IMR-90 (cell line): ENCODE data around the gene ITGB4. TPM values are rescaled to one million over a fixed set of nuclear protein-coding genes. Genes with fewer than 3 reads are reported as not detected.

Experiments used
- ATAC-seq: fragments of 200-7000 bp; cut with Tn5 transposase; 2 replicates; pipeline ENCODE4 v1.9.1; 2020; ENCODE audit warnings: low read depth, mild to moderate bottlenecking, moderate library complexity
- BruUV-seq: library from RNA; stranded (reverse); fragments of 400-500 nt; replicated peaks from 2 replicates; lab custom pipeline; 2021; lab: Mats Ljungman, UMichigan
- CTCF ChIA-PET: fragments of 300-600 bp; formaldehyde crosslinking; extraction: SDS; loops from one replicate; lab custom pipeline; 2021; ENCODE audit warnings: antibody characterized with exemption; lab: Yijun Ruan, JAX
- POLR2A ChIA-PET: fragments of 300-600 bp; sonication (Branson Sonifier 250); formaldehyde crosslinking; loops from one replicate; lab custom pipeline; 2022; ENCODE audit warnings: antibody characterized with exemption; ENCODE audit not compliant: unreplicated experiment; lab: Charles Lee
- DNase-seq: peaks from one replicate; pipeline ENCODE4 v3.0.0; 2013
- H2AFZ ChIP-seq: replicated peaks from 2 replicates; pipeline ENCODE3; 2013; ENCODE audit warnings: low read length, mild to moderate bottlenecking; ENCODE audit not compliant: poor library complexity
- H2AK5ac ChIP-seq: 2 replicates; pipeline ENCODE4 v1.6.1; 2013; ENCODE audit warnings: low read depth, low read length, inconsistent platforms
- H2AK9ac ChIP-seq: replicated peaks from 2 replicates; pipeline ENCODE3; 2013; ENCODE audit warnings: mild to moderate bottlenecking, low read depth, low read length, moderate library complexity; ENCODE audit not compliant: poor library complexity
- H2BK120ac ChIP-seq: 2 replicates; pipeline ENCODE4 v1.6.1; 2013; ENCODE audit warnings: low read depth, low read length, inconsistent platforms
- H2BK15ac ChIP-seq: 3 replicates; pipeline ENCODE4 v1.6.1; 2013; ENCODE audit warnings: low read depth, low read length, inconsistent platforms
- H2BK20ac ChIP-seq: 2 replicates; pipeline ENCODE4 v1.6.1; 2013; ENCODE audit warnings: low read depth, mild to moderate bottlenecking, inconsistent platforms, low read length, moderate library complexity
- H2BK5ac ChIP-seq: 2 replicates; pipeline ENCODE4 v1.6.1; 2013; ENCODE audit warnings: mild to moderate bottlenecking, low read depth, low read length, inconsistent platforms; ENCODE audit not compliant: poor library complexity, severe bottlenecking
- H3K14ac ChIP-seq: replicated peaks from 2 replicates; pipeline ENCODE4 v1.6.1; 2013; ENCODE audit warnings: low read depth, low read length, inconsistent platforms
- H3K18ac ChIP-seq: 2 replicates; pipeline ENCODE4 v1.6.1; 2013; ENCODE audit warnings: low read depth, low read length, control low read depth
- H3K23ac ChIP-seq: 2 replicates; pipeline ENCODE4 v1.6.1; 2013; ENCODE audit warnings: low read depth, low read length, inconsistent platforms
- H3K27ac ChIP-seq: 2 replicates; pipeline ENCODE4 v1.5.1; 2013; ENCODE audit warnings: mild to moderate bottlenecking, control low read depth, low read length; ENCODE audit not compliant: insufficient read depth
- H3K27me3 ChIP-seq: 2 replicates; pipeline ENCODE4 v1.6.1; 2013; ENCODE audit warnings: low read length; ENCODE audit not compliant: control insufficient read depth, insufficient read depth
- H3K36me3 ChIP-seq: 2 replicates; pipeline ENCODE4 v1.6.1; 2013; ENCODE audit warnings: low read length, mixed read lengths; ENCODE audit not compliant: control insufficient read depth, insufficient read depth
- H3K4ac ChIP-seq: 2 replicates; pipeline ENCODE4 v1.6.1; 2013; ENCODE audit warnings: low read depth, low read length, inconsistent platforms
- H3K4me1 ChIP-seq: 2 replicates; pipeline ENCODE4 v1.6.1; 2013; ENCODE audit warnings: low read length, mixed read lengths; ENCODE audit not compliant: control insufficient read depth, insufficient read depth
- H3K4me2 ChIP-seq: 2 replicates; pipeline ENCODE4 v1.6.1; 2013; ENCODE audit warnings: low read depth, mild to moderate bottlenecking, control low read depth, low read length, moderate library complexity
- H3K4me3 ChIP-seq: 2 replicates; pipeline ENCODE4 v1.5.1; 2013; ENCODE audit warnings: low read depth, mild to moderate bottlenecking, control low read depth, low read length, moderate library complexity; ENCODE audit not compliant: insufficient read depth
- H3K56ac ChIP-seq: 2 replicates; pipeline ENCODE4 v1.6.1; 2013; ENCODE audit warnings: low read length, inconsistent platforms; ENCODE audit not compliant: insufficient read depth; ENCODE audit errors: extremely low read depth
- H3K79me1 ChIP-seq, 2 experiments: 2 replicates each; pipeline ENCODE4 v1.6.1; 2013; ENCODE audit warnings: low read length in 2 of 2, inconsistent platforms in 1 of 2, low read depth in 1 of 2
- H3K9ac ChIP-seq: 2 replicates; pipeline ENCODE4 v1.6.1; 2013; ENCODE audit warnings: low read depth, low read length, control low read depth
- H3K9me1 ChIP-seq: 2 replicates; pipeline ENCODE4 v1.6.1; 2013; ENCODE audit warnings: low read length, inconsistent platforms; ENCODE audit not compliant: insufficient read depth
- H3K9me3 ChIP-seq: 2 replicates; pipeline ENCODE4 v1.6.1; 2013; ENCODE audit warnings: low read length; ENCODE audit not compliant: control insufficient read depth, insufficient read depth
- H4K20me1 ChIP-seq: 2 replicates; pipeline ENCODE4 v1.6.1; 2013; ENCODE audit warnings: low read length, inconsistent platforms; ENCODE audit not compliant: insufficient read depth
- H4K5ac ChIP-seq: 2 replicates; pipeline ENCODE4 v1.6.1; 2013; ENCODE audit warnings: mild to moderate bottlenecking, low read depth, low read length, control low read depth
- H4K8ac ChIP-seq, 2 experiments: 2 replicates each; pipeline ENCODE4 v1.6.1; 2013; ENCODE audit warnings: low read depth in 2 of 2, low read length in 2 of 2, control low read depth in 1 of 2, inconsistent platforms in 1 of 2
- H4K91ac ChIP-seq: 2 replicates; pipeline ENCODE4 v1.6.1; 2013; ENCODE audit warnings: low read depth, low read length, inconsistent platforms; ENCODE audit not compliant: insufficient read depth
- POLR2A ChIP-seq: IDR thresholded peaks from 2 replicates; pipeline ENCODE4 v1.6.1; 2012; ENCODE audit warnings: mild to moderate bottlenecking, low read depth, low read length
- WGBS, 2 experiments: methylation state at CpG; one replicate each; pipeline versions ENCODE4 v1.1.5 to v1.1.7; 2013; ENCODE audit warnings: missing lambda C conversion rate in 2 of 2; ENCODE audit not compliant: insufficient read length in 1 of 2; ENCODE audit errors: extremely low coverage in 2 of 2; 5-methylcytosine and 5-hydroxymethylcytosine counted together
- dilution Hi-C: fragments of 300-500 bp; cut with HindIII; formaldehyde crosslinking; loops from one replicate; pipeline ENCODE4 v1.14.3; 2018; ENCODE audit warnings: low sequenced_read_pairs; ENCODE audit not compliant: unreplicated experiment
- in situ Hi-C: fragments of 300-500 bp; cut with MboI; formaldehyde crosslinking; loops from 3 replicates; pipeline ENCODE4 v1.14.3; 2019; ENCODE audit warnings: low sequenced_read_pairs, inconsistent platforms, mixed read lengths
- intact Hi-C: fragments of 100-400 bp; cut with micrococcal nuclease; formaldehyde crosslinking; loops from 2 replicates; pipeline ENCODE4 v1.10.0; 2022
- polyA plus RNA-seq, 3 experiments: library from polyadenylated mRNA; depleted of rRNA; stranded (reverse); fragments of >200 nt; gene quantifications; 2 replicates each; pipeline ENCODE4 v1.2.3, GENCODE V29; 2012; ENCODE audit warnings: low replicate concordance in 1 of 3
- total RNA-seq: library from RNA; depleted of rRNA; stranded (reverse); fragments of >200 nt; gene quantifications from 2 replicates; pipeline ENCODE4 v1.2.3, GENCODE V29; 2012

ITGB4 gene
- total and polyA plus RNA-seq, 2 of the 4 experiments (the other 2 are of a cell fraction): under 0.01 to 0.27 TPM

GRCh38 chr17:75748706-75749105, 27.4 kb downstream of the ITGB4 start:
- H2BK5ac ChIP-seq: no peak overlapping the region
- no peak overlapping the region for H2BK15ac ChIP-seq
- in situ Hi-C loops: loop anchor here (5.0 to 10.0 kb wide), 3 partner anchors 76 to 324 kb away; partner anchors contain the start of gene SMIM5
- no peak overlapping the region for H2AK5ac ChIP-seq
- H3K9ac ChIP-seq: no peak overlapping the region
- dilution Hi-C loops: no loop called here
- no peak overlapping the region for H2BK20ac ChIP-seq
- H3K36me3 ChIP-seq: no peaks in the 10 kb centered on the region
- no peak overlapping the region for H3K4ac ChIP-seq
- H4K8ac ChIP-seq: no peak overlapping the region
- H2AK9ac ChIP-seq: no peak overlapping the region
- no peaks in the 10 kb centered on the region for H3K79me1 ChIP-seq
- no peak overlapping the region for H3K18ac ChIP-seq
- H3K9me1 ChIP-seq: no peaks in the 10 kb centered on the region
- H3K4me2 ChIP-seq: no peak overlapping the region
- no peak for TF ChIP-seq POLR2A
- H4K5ac ChIP-seq: no peak overlapping the region
- BruUV-seq: no TSS peak
- POLR2A ChIA-PET: no interaction called here
- no peak overlapping the region for H3K14ac ChIP-seq
- peaks cover 2% of the 10 kb centered on the region; the same call in 1 of the 2 replicates for H3K4me1 ChIP-seq
- H3K9me3 ChIP-seq: no peaks in the 10 kb centered on the region
- no peak overlapping the region for H3K27ac ChIP-seq
- DNase-seq (no peak), ATAC-seq (no peak)
- H2AFZ ChIP-seq: no peak overlapping the region
- CTCF ChIA-PET: interaction anchor here (0.6 to 4.6 kb wide), 8 partner anchors 20 to 578 kb away, joined by 3 to 53 read pairs (median 4); partner anchors contain the start of gene SMIM5
- no peak overlapping the region for H3K56ac ChIP-seq
- no peak overlapping the region for H4K91ac ChIP-seq
- no CpG with 5 or more reads among the region's 9 CpGs for WGBS, 2 experiments
- no peak overlapping the region for H3K23ac ChIP-seq
- no peaks in the 10 kb centered on the region; the same call in 1 of the 2 replicates for H3K27me3 ChIP-seq
- no peak overlapping the region for H3K4me3 ChIP-seq
- H4K20me1 ChIP-seq: no peaks in the 10 kb centered on the region
- intact Hi-C loops: loop anchor here (5.0 kb wide), 1 partner anchor 231 kb away; the partner anchor contains the start of genes CASKIN2 and TSEN54
- no peak overlapping the region for H2BK120ac ChIP-seq
